HEK293T (cell line): ENCODE results near the gene ESRRB.

Source experiments
- ARNT ChIP-seq: fragments of 450-650 bp; IDR thresholded peaks from 2 replicates; pipeline ENCODE4 v1.6.1; 2017; ENCODE audit warnings: mild to moderate bottlenecking
- BHLHE40 ChIP-seq: fragments of 450-650 bp; IDR thresholded peaks from 2 replicates; pipeline ENCODE4 v1.6.1; 2016; ENCODE audit warnings: mild to moderate bottlenecking, moderate library complexity, borderline replicate concordance
- ELF4 ChIP-seq: fragments of 450-650 bp; IDR thresholded peaks from 2 replicates; pipeline ENCODE4 v1.6.1; 2017; ENCODE audit warnings: antibody characterized with exemption
- FOXK2 ChIP-seq: fragments of 450-650 bp; IDR thresholded peaks from 2 replicates; pipeline ENCODE4 v1.6.1; 2016; ENCODE audit warnings: mild to moderate bottlenecking
- FOXM1 ChIP-seq: fragments of 450-650 bp; IDR thresholded peaks from 2 replicates; pipeline ENCODE4 v1.6.1; 2017; ENCODE audit warnings: mild to moderate bottlenecking, borderline replicate concordance
- HDGF ChIP-seq: fragments of 450-650 bp; IDR thresholded peaks from 2 replicates; pipeline ENCODE4 v1.6.1; 2017; ENCODE audit warnings: antibody characterized with exemption, borderline replicate concordance
- LEF1 ChIP-seq: fragments of 450-650 bp; IDR thresholded peaks from 2 replicates; pipeline ENCODE4 v1.6.1; 2017; ENCODE audit warnings: mild to moderate bottlenecking, borderline replicate concordance
- NFRKB ChIP-seq: fragments of 450-650 bp; IDR thresholded peaks from 2 replicates; pipeline ENCODE4 v1.6.1; 2016; ENCODE audit warnings: mild to moderate bottlenecking, moderate library complexity
- SP1 ChIP-seq: fragments of 450-650 bp; IDR thresholded peaks from 2 replicates; pipeline ENCODE4 v1.6.1; 2017
- TARDBP ChIP-seq: fragments of 450-650 bp; IDR thresholded peaks from 2 replicates; pipeline ENCODE4 v1.6.1; 2016
- TF ChIP-seq, protein P1 (sequence below): fragments of 450-650 bp; IDR thresholded peaks from 2 replicates; pipeline ENCODE4 v1.6.1; 2016

DNA sequence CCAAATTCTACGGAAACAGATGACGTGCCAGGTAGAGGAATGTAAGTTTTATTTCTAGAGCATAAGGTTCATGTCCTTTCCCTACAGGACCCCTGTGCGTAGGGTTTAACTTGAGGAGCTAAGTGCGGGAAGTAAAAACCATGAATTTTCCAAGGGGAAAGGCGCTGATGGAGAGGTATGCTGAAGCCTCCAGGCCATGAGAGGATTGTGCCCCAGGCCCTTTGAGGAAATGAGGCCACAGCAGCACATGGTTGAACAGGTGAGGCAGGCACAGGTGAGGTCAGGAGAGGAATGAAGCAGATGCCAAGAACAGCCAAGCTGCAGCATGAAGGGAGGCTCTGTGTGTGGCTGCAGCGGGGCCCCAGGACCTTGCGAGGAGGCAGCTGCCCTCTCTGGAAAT, 14.7 kb downstream of the ESRRB start:
- no peak for TF ChIP-seq SP1
- TF ChIP-seq, protein P1, sequence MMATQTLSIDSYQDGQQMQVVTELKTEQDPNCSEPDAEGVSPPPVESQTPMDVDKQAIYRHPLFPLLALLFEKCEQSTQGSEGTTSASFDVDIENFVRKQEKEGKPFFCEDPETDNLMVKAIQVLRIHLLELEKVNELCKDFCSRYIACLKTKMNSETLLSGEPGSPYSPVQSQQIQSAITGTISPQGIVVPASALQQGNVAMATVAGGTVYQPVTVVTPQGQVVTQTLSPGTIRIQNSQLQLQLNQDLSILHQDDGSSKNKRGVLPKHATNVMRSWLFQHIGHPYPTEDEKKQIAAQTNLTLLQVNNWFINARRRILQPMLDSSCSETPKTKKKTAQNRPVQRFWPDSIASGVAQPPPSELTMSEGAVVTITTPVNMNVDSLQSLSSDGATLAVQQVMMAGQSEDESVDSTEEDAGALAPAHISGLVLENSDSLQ = no peak
- TF ChIP-seq FOXM1 = no peak
- no peak for TF ChIP-seq HDGF
- no peak for TF ChIP-seq ARNT
- TF ChIP-seq BHLHE40 = no peak
- TF ChIP-seq NFRKB = no peak
- no peak for TF ChIP-seq ELF4
- no peak for TF ChIP-seq LEF1
- no peak for TF ChIP-seq FOXK2
- TF ChIP-seq TARDBP = no peak
